M059J (cell line): ENCODE measurements around the gene GORAB. TPM values are rescaled to one million over a fixed set of nuclear protein-coding genes. Genes with fewer than 3 reads are reported as not detected.

ENCODE experiments used
- DNase-seq: peaks from one replicate; pipeline ENCODE4 v3.0.0-alpha.2; 2012; ENCODE audit warnings: low read depth
- total RNA-seq: library from RNA; depleted of rRNA; stranded (reverse); fragments of >200 nt; shearing (Covaris generic); gene quantifications from 2 replicates; pipeline ENCODE4 v1.2.3, GENCODE V29; 2014; rRNA removed

The GORAB gene
- total RNA-seq, 1 experiment from 2014 or later, result 13.8 TPM

GRCh38 chr1:170590921-170591705 lies 59.1 kb downstream of the GORAB start:
- peak; percentile 29 for DNase-seq

- peak; percentile 70 for DNase-seq
Measured at GRCh38 chr1:170592591-170593111, 60.7 kb downstream of the GORAB start.

- peak; percentile 43 for DNase-seq
Measured at GRCh38 chr1:170593173-170594011, 61.4 kb downstream of the GORAB start.

DNA sequence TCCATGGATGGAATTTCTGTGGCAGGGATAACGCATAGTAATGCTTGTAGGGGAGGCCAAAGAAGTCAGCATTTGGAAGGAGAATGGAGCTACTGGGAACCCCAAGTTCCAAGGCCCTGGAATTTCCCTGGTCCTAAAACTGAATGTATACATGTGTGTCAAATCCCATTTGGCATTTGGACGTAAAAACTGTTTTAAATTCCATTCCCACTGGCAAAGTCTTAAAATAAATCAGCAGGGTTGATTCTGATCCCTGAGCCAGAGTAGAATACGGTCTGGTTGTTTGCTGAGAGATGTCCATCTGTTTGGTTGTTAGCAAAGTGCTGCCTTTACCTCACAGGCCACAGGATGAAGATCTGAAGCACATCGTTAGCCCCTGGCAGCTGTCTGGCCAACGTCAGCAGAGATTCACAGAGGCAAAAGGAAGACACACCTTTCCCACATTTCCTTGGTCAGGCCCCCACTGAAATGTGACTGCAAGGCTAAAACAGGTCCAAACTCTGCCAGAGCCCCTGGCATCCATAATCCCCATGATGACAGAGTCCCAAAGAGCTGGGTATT lies 62.2 kb downstream of the GORAB start:
- DNase-seq, result no peak

GRCh38 chr1:170596701-170597100 lies 64.7 kb downstream of the GORAB start:
- DNase-seq, result no peak

- DNase-seq, result no peak
Measured at GRCh38 chr1:170598618-170599017, 66.7 kb downstream of the GORAB start.

GRCh38 chr1:170599033-170599432 lies 67.1 kb downstream of the GORAB start:
- DNase-seq, result no peak

DNA sequence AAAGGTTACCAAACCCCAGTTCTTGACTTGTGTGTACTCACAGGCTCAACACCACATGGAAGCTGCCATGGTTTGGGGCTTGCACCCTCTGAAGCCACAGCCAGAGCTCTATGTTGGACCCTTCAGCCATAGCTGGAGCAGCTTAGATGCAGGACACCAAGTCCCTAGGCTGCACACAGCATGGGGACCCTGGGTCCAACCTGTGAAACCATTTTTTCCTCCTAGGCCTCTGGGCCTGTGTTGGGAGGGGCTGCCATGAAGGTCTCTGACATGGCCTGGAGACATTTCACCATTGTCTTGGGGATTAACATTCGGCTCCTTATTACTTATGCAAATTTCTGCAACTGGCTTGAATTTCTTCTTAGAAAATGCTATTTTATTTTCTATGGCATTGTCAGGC lies 69.9 kb downstream of the GORAB start:
- DNase-seq, result no peak

Other genes with a start within 250 kb of the GORAB start
- 21.6 and 22.3 TPM in 2 replicates for gene PRRX1, start 132.0 kb downstream of the GORAB start, total RNA-seq